ENCODE results near the gene FMO2.

Gene FMO2

DNA sequence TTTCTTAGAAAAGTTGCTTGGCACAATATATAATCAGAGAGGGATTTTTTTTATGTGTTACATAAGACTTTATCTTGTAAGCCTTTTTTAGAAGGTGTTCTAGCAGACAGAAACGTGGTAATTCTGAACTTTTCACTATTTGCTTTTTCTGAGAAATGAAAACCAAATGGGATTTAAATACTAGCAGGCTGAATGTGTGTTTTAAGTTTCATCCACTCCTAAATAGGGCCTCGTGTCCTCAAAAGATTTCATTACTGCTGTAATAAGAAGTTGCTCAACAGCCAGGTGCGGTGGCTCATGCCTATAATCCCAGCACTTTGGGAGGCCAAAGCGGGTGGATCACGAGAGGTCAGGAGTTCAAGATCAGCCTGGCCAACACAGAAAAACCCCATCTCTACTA lies 44.7 kb upstream of the FMO2 start:
- Histone ChIP-seq H3K79me2 (ENCODE audit: insufficient read depth, low read length) (no peaks in the 10 kb centered on the region), H4K20me1 (ENCODE audit: low read depth, low read length) (no peaks in the 10 kb centered on the region), H3K4me2 (ENCODE audit: low read depth, low read length, poor library complexity, severe bottlenecking) (no peak overlapping the region), H2AFZ (ENCODE audit: low read depth, low read length, severe bottlenecking) (no peak overlapping the region), H3K9me3 (ENCODE audit: insufficient read depth, low read length) (no peaks in the 10 kb centered on the region), H3K4me3 (ENCODE audit: insufficient read depth, low read length, poor library complexity, severe bottlenecking) (no peak overlapping the region), H3K27me3 (ENCODE audit: low read length) (peaks cover 3% of the 10 kb centered on the region; the same call in 1 of the 2 replicates), H3F3A (ENCODE audit: insufficient read depth) (no peaks in the 10 kb centered on the region), H3K9me2 (replicated peaks; ENCODE audit: insufficient read depth, low read length) (no peaks in the 10 kb centered on the region), H3K36me3 (ENCODE audit: low read length) (no peaks in the 10 kb centered on the region), H3K9ac (ENCODE audit: low read length) (no peak overlapping the region), H3K27ac (ENCODE audit: low read depth, low read length) (no peak overlapping the region)
- TF ChIP-seq EZH2phosphoT487 (conservative IDR thresholded peaks at IDR 0.05; ENCODE audit: low read length) (no peak), CTCF (IDR thresholded peaks at IDR 0.05; ENCODE audit: insufficient read depth, low read length, poor library complexity, severe bottlenecking) (no peak)

DNA sequence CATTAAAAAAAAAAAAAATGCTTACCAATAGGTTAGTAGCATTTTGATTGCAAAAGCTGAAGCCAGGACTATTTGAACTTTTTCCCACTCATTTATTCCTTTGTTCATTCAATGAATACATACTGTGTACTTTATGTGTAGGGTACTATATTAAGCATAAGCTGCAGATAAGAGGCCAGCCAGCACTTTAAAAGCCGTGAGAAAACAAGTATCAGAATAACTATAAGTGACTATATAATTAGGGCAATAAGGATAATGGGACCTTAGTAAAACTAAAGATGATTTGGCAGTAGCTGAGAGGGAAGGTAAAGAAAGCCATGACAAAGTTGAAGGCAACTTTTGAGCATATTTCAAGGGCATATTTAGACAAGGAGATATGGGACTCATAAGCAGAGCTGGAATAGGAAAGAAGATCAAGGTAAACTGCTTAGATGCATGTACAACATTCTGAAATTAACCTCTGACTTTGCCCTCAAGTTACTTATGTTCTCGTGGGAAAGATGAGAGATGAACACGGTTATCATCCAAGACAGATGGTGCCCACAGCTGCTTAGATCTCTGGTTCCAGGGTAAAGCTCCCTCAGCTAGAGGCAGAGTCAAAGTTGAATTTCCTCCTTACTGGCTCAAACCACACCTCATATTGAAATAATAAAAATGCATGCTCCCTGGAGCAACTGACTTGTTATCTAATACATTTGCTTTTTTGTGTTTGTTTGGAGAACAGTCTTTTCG lies 44.0 kb upstream of the FMO2 start:
- Histone ChIP-seq H3K9me3 (ENCODE audit: insufficient read depth, low read length) (no peaks in the 10 kb centered on the region), H3K4me3 (ENCODE audit: insufficient read depth, low read length, poor library complexity, severe bottlenecking) (no peak overlapping the region), H3F3A (ENCODE audit: insufficient read depth) (no peaks in the 10 kb centered on the region), H3K36me3 (ENCODE audit: low read length) (no peaks in the 10 kb centered on the region), H3K4me2 (ENCODE audit: low read depth, low read length, poor library complexity, severe bottlenecking) (no peak overlapping the region), H3K27me3 (ENCODE audit: low read length) (peaks cover 3% of the 10 kb centered on the region; the same call in 1 of the 2 replicates), H3K79me2 (ENCODE audit: insufficient read depth, low read length) (no peaks in the 10 kb centered on the region), H4K20me1 (ENCODE audit: low read depth, low read length) (no peaks in the 10 kb centered on the region), H2AFZ (ENCODE audit: low read depth, low read length, severe bottlenecking) (no peak overlapping the region), H3K9me2 (replicated peaks; ENCODE audit: insufficient read depth, low read length) (no peaks in the 10 kb centered on the region), H3K9ac (ENCODE audit: low read length) (no peak overlapping the region), H3K27ac (ENCODE audit: low read depth, low read length) (no peak overlapping the region)
- no peak for TF ChIP-seq EZH2phosphoT487 (conservative IDR thresholded peaks at IDR 0.05; ENCODE audit: low read length)

DNA sequence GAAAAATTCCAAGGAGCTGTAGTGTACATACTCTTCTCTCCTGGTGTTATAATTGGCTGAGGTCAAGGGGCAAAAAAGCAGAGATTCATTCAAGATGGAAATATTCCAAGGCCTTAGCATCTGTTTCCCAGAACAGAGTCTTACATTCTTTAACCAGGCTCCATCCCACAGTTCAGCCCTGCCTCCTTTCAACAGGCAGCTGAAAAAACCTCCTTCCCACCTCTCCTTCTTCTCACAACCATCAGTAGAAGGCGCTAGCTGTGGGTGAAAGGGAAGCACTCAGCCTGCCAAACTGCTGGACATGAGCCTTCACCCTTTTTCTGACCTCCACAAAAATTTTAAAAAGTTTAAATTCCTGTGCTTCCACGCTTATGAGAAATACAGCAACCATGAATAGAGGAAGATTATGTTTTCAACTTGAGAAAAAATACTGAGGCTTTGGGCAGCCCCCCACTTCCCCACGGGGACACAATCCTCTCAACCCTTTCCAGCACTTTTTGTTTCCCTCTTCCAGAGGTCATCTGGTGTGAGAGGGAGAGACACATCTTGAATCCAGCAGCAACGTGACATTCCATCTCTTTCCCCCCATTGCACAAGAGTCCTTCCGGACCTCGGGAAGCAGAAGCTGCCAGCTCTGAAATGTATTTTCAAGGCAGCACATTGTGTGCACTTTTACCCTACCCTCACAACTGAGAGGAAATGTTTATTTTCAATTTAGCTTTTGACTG lies 43.2 kb upstream of the FMO2 start:
- Histone ChIP-seq H3K4me2 (ENCODE audit: low read depth, low read length, poor library complexity, severe bottlenecking) (no peak overlapping the region), H3K9me2 (replicated peaks; ENCODE audit: insufficient read depth, low read length) (no peaks in the 10 kb centered on the region), H3K9ac (ENCODE audit: low read length) (no peak overlapping the region), H3F3A (ENCODE audit: insufficient read depth) (no peaks in the 10 kb centered on the region), H3K27ac (ENCODE audit: low read depth, low read length) (no peak overlapping the region), H4K20me1 (ENCODE audit: low read depth, low read length) (no peaks in the 10 kb centered on the region), H3K4me3 (ENCODE audit: insufficient read depth, low read length, poor library complexity, severe bottlenecking) (no peak overlapping the region), H3K9me3 (ENCODE audit: insufficient read depth, low read length) (no peaks in the 10 kb centered on the region), H3K27me3 (ENCODE audit: low read length) (peaks cover 2% of the 10 kb centered on the region; the same call in 1 of the 2 replicates), H3K36me3 (ENCODE audit: low read length) (no peaks in the 10 kb centered on the region), H3K79me2 (ENCODE audit: insufficient read depth, low read length) (no peaks in the 10 kb centered on the region), H2AFZ (ENCODE audit: low read depth, low read length, severe bottlenecking) (no peak overlapping the region)
- TF ChIP-seq CTCF (IDR thresholded peaks at IDR 0.05; ENCODE audit: insufficient read depth, low read length, poor library complexity, severe bottlenecking) (no peak), EZH2phosphoT487 (conservative IDR thresholded peaks at IDR 0.05; ENCODE audit: low read length) (no peak)

Measured in SU-DHL-6 (cell line).